DMS53 treated with DMSO at 0.1 percent for 48 hours (cell line): ENCODE results near the gene SMG6.
"Not testable (repeated sequence)": the region's sequence is repeated elsewhere in the genome, so short reads cannot be mapped to it uniquely, and the experiment has no call there.

Source experiments
- DNase-seq: peaks from one replicate; lab custom pipeline; 2025; ENCODE audit not compliant: unreplicated experiment; lab: John Stamatoyannopoulos, UW

The SMG6 gene

DNA sequence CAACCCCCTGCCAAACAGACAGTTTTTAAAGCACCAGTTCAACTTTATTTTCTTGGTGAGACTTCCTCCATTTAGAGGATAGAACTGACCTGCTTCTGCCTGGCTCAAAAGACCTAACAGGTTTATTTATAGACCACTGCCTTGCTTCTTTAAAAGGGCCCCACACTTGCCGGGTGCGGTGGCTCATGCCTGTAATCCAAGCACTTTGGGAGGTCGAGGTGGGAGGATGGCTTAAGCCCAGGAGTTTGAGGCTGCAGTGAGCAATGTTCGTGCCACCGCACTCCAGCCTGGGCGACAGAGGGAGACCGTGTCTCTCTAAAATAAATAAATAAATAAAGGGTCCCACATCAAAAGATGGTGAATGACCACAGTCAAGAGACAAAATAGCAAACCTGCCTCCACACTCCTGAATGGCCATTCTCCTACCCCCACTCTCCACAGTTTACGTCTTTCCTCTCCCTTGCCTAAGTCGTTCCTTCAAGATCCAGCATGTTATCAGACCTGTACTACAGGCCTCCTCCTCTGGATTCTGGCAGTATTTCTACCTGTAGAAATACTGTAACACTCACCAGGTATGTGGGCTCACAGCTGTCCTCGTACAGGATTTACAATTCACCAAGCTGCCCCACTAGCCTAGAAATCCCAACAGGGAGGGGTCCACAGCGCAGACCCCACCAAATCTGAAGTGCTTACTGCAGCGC lies 95.6 kb downstream of the SMG6 start:
- DNase-seq = no peak

DNA sequence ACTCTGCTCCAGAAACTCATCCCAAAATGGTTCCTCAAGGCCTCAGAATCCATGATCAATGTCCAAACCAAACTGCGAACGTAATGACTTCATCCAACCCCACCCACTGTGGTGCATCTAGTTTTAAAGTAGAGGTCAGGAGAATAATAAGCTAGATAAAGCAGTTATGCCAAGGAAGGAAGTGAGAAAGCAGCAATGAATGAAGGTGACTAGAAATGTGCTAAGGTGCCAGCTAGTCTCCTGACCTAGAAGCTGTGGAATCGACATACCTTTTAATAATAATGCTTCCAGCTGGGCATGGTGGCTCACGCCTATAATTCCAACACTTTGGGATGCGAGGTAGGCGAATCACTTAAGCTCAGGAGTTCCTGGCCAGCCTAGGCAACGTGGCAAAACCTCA lies 99.2 kb downstream of the SMG6 start:
- no peak for DNase-seq

DNA sequence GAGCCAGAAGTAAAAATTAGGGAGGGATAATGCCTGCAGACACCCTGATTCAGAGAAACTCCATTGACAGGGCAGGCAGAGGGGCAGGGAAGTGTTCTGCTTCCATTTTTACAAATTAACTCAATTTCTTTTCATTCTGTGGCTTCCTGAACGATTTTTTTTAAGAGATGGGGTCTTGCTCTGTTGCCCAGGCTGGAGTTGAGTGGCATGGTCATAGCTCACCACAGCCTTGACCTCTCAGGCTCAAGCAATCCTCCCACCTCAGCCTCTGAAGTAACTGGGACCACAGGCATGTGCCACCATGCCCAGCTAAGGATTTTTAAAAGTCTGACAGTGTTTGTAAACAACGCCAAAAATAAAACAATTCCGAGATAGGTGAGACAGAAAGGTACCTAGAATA lies 99.8 kb downstream of the SMG6 start:
- DNase-seq = no peak

DNA sequence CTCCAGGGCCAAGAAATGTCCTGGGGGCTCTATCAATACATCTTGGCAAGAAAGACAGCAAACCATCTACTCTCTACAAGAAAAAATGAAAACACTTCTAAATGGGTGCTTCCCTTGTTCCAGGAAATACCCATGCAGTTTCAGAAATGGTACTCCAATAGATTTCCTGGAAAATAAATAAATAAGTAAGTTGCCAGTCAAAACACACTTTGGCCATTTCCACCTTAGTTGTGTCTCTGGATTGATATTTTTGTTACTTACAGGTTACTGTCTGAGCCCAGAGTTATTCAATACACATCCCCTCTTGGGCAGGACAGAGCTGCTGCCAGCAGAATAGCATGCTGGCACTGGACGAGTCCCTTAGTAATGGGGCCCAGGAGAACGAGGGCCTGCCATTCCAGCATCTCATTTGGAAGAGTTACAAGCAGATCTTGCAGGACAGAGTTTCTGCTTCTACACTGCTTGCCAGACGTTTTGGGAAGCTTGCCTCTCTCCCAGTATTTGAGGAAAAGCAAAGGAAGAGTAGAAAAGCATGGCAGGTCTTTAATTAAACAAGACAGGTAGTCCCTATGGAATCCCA lies 100.5 kb downstream of the SMG6 start:
- DNase-seq = no peak

DNA sequence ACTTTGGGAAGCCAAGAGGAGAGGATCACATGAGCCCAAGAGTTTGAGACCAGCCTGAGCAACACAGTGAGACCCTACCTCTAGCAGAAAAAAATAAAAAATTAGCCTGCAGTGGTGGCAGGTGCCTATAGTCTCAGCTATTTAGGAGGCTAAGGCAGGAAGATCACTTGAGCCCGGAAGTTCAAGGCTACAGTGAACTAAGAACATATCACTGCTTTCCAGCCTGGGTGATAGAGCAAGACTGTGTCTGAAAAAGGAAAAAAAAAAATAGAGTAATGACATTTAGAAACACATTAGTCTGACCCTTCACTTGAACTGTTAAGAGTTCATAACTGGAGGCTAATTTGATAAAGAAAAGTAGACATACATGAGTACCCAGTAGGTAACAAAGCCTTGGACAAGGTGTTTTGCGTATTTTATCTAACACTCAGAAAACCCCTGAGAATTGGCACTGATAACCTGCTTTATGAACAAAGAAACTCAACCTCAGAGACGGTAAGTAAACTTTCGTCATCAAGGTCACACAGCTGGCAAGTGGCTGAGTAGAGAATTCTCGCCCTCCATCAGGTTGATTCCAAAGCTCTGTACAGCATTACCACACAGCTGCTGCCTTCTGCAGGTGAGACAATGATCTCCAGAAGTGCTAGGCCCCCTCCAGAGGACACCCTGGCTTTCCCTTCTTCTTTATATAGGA lies 101.1 kb downstream of the SMG6 start:
- no peak for DNase-seq

DNA sequence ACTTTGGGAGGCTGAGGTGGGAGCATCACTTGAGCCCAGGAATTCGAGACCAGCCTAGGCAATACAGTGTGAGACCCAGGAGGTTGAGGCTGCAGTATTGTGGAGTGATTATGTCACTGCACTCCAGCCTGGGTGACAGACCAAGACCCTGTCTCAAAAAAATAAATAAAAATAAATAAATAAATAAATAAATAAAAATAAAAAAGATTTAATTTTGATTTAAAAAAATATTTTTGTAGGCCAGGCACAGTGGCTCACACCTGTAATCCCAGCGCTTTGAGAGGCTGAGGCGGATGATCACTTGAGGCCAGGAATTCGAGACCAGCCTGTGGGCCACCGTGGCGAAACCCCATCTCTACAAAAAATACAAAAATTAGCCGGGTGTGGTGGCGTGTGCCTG lies 104.2 kb downstream of the SMG6 start:
- not testable (repeated sequence) for DNase-seq

DNA sequence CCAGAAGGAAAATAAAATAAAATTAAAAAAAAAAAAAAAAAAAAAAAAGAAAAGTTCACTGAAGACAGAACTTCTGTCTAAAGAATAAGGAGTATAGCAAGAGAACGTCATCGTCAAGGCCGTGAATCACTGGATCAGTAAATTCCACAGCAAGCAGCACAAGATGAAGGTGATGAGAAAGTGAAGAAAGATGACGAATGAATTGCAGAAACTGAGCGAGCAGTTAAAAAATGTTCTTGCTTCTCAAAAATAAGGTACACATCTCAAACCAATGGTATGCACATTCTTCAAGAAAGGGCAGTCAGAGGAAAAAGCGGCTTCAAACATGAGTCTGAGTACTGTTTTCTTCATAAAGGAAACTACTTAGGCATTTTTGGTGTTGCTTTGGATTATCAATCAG lies 104.7 kb downstream of the SMG6 start:
- DNase-seq = no peak

DNA sequence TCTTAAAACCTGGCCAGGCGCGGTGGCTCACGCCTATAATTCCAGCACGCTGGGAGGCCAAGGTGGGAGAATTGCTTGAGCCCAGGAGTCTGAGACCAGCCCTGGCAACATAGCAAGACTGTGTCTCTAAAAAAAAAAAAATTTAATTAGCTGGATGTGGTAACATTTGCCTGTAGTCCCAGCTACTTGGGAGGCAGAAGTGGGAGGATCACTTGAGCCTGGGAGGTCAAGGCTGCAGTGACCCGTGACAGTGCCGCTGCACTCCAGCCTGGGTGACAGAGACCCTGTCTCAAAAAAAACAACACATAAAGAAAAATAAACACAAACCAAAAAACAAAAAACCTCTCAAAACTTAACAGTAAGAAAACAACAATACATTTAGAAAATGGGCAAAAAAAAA lies 106.3 kb downstream of the SMG6 start:
- DNase-seq = no peak

DNA sequence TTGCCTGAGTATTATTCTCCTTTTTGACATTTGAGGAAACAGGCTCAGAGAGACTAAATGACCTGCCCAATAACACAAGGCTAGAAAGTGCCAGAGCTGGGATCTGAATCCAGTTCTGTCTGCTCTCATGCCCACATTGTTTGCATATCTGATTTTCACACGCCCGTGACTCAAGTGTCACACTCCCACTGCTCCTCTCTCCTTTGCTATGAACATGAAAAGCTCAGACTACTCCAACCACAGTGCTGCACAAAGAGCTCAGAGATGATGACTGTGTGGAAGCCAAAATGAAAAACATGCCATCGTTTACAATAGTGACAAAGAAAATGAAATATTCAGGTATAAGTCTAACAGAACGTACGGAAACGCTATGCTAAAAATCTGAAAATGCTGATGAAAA lies 107.9 kb downstream of the SMG6 start:
- DNase-seq = no peak

DNA sequence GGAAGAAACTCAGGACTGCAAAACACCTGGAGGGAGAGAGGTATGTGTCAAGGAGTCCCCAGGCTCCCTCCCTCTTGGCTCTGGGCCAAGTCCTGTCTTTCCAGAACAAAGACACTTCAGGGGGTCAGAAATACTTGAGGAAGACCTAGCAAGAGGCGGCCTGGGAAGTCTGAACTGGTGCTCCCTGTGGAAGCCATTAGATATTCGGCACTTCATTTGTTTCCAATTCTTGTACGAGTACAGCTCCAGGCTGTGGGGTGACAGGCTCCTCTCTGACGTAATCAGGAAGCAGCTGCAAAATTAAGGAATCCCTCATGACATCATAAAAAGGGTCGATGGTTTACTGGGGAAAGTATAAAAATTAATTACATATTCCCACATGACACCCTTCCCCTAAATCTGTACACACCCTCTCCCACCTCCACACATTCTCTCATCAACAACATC lies 108.7 kb downstream of the SMG6 start:
- DNase-seq = no peak

DNA sequence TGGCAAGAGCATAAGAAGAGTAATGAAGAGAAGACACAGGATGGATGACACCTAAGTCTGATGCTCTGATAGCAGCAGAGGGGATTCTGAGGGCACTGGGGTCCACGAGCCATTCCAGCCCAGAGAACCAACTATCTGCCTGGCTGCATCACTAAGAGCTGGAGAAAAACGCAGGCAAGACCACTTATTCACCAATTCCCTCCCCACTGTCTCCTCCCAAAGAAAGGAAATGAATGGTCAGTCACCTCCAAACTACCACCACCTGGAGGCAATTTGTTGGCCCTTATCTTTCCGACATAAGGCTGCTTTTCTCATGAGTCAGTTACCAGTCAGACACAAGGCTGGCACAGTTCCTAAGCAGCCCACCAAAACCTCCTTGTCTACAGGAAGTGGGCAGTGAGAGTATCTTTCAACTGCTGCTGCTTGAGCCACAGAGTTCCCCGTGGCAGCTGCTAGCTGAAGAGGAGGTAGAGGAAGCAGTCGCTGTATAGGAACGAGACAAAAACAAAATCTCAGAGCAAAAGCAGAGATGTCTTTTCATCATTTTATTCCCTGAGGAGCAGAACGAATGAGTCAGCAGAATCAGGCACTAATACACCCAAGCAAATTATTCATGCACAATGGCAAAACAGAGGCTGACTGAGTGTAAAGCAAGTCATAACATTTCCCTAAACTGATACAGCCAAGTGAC lies 111.1 kb downstream of the SMG6 start:
- DNase-seq = no peak

DNA sequence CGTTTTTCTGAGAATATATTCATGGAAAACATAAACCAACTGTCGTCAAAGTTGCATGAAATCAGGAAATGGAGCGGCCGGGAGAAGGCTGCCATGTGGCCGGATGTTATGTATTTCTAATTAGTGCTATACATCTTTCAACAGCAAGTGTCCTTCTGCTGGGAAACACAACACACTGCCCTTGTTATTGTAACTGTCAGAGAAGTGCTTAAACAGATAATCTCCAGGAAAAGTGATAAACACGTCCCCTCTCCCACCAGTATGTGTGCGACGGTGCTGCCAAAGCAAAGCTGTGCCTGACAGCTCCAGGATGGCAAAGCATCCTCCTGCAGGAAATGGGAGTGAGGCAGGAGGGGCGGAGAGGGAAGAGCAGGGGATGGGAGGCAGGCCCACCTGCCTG lies 111.8 kb downstream of the SMG6 start:
- no peak for DNase-seq

DNA sequence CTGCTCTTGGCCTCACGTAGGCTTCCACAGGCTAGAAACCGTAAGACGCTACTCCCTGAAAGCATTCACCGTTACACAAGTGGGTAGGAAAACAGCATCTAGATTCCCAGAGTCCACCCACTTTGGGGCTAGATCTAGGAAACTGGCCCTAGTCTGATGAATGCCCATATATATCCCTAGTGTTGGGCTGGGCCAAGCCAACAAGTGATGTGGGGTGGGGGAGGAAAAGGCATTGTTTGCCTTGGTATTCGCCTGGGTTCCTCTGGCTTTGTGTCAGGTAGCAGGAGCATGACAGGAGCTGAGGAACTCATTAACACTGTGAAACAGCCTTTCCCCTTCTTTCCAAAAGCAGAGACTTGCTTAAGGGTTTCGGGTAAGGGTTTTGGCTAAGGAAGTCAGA lies 112.4 kb downstream of the SMG6 start:
- no peak for DNase-seq

DNA sequence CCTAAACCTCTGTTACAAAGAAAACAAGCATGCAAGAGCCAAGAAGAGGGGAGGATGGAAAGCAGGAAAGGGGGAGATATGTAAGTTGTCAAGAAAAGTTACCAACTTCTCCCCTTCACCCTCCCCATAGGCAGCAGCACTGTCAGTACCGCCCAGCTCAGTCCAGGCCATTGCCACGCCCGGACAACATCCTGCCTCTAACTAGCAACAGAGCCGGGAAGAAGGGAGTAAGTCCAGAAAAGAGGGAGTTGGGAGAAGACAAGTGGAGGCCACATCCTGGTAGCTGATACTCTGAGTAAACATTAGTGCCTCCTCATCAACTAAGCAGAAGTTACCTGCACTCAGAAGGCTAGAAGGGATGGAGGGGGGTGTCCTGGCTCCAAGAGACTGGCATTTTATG lies 113.6 kb downstream of the SMG6 start:
- no peak for DNase-seq

DNA sequence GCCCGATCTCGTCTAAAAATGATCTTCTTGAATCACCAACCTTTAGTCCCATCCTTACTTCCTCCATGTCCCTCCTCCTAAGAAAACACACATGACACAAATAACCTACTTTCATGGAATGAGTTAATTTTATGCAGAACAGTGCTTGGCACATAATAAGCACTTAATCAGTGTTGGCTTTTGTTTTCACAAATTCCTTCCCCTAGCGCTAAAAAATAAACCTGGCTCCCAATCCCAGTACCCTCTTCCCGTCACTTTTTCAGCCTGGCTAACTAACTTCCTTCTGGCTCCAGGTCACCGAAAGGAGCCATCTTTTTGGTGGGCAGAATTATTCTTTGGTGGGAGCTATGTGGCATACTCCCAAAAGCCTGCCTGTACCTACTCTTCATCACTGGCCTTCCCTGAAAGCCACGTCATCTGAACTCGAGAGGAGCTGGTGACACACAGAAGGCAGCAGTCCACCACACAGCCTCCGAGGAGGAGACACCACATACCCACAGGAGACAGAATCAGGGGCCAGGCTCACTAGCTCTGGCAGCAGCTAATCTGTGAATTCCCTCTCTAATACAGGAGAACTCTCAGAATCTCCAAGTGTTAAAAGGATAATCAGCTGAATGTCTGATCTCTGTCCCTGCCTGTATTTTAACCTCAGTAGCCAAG lies 114.5 kb downstream of the SMG6 start:
- no peak for DNase-seq

DNA sequence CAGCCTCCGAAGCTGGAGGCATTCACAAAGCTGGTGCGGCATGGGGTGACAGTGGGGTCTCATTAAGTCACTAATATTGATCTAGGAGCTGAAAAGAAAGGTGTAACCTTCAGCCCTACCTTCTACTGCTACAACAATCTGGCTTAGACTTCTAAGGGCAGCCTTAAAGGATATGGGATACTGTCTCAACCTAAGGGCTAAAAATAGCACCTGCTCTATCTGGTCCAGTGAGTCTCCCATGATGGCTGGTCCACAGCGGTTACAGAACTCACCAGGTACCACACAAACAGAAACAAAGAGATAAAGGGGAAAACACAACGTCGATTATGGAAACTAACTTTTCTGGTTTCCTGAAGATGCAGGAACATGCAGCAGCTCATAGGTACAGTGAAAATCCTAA lies 115.8 kb downstream of the SMG6 start:
- no peak for DNase-seq

DNA sequence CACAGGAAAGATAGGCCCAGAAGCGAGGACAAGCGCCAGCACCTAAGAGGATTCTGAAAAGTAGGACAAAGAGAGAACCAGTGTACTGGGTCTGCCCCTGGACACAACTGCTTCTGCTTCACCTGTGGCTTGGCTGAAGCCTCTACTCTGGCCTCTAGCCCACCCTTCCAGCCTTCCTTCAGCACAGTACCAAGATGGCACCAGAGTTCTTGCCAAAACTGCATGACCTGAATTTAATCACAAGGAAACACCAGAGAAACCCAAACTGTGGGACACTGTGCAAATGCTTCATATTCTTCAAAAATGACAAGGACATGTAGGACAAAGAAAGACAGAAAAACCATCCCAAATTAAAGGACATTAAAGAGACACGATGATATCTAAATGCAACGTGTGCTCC lies 116.6 kb downstream of the SMG6 start:
- DNase-seq = no peak

DNA sequence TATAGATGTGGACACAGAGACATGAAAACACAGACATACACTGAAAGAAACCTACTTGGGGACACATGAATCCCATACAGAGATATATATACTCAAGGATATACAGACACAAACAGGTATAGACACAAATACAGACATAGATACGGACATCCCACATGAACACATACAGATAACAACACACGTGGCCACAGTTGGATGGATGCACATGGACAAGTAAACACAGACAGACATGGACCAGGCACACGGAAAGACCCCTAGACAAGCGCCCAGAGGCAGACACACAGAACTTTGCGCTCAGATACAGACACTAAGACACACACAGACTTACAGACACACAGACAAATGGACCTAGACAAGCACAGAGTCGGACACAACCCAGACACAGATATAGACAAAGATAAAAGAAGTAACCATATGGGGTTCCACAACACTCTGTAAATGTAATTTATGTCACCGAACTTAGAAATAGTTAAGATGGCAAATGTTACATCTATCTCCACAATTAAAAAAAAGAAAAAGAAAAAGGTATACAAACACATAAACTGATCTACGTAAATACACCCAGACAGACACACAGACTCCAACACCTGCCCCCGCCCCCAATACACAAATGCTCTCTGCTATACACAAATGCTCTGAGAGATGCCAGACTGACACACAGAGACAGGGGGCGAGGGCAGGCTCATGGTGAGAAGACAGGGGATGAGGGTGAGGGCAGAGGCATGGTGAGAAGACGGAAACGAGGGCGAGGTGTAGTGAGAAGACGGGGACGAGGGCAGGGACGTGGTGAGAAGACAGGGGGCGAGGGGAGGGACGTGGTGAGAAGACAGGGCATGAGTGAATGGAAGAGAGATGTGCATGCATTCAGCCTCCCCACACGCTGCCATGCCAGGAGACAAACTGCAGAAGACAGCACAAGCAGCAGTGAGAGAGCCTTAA lies 118.3 kb downstream of the SMG6 start:
- no peak for DNase-seq

DNA sequence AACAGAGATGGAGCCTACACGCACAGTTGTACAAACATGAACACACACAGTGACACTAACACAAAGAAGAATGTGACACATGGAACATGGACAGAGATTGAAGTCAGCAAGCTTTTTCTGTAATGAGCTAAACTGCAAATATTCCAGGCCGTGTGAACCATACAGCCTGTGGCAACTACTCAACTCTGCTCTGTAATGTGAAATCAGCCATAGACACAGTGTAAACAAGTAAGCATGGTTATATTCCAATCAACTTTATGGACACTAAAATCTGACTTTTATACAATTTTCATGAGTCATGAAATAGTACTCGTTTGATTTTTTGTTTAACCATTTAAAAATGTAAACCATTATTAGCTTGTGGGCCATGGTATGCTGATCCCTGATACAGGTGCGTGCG lies 120.2 kb downstream of the SMG6 start:
- no peak for DNase-seq

DNA sequence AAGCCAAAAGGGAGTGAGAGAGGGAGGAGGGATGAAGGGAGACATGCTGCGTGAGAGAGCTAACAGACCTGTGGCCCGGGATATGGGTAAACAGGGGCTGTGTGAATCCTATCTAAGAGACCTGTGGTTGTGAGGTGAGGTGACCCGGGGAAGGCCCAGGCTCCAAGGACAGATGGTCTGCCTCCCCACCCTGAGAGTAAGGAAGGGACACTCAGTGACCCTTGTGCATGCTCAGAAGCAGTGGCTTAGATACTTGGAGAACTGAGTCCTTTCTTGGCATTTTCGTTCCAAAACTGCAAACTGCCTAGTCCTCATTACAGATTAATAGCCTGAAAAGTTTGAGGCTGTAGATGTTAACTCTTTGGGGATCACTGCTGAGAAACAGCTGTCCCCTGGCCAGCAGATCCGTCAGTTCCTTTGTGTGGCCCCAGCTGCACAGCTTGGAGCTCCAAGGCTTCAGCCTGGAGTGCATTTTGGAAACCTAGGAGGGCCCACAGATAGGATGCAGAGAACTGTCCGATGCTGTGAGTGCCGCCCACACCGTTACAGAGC lies 121.6 kb downstream of the SMG6 start:
- no peak for DNase-seq
